Measurements from ENCODE around the gene NCKAP1. TPM values are rescaled to one million over a fixed set of nuclear protein-coding genes. Genes with fewer than 3 reads are reported as not detected.

The NCKAP1 gene
- total and polyA plus RNA-seq, 10 of the 15 experiments (the other 5 are each of a cell fraction or from before 2014, with no cell fraction given) = 0.11 to 1.5 (median 0.52) TPM

GRCh38 chr2:182977463-182977862, 60.8 kb downstream of the NCKAP1 start (continued):
- TF ChIP-seq BCL3 (IDR thresholded peaks at IDR 0.05; ENCODE audit: borderline replicate concordance, insufficient read depth, low read depth, low read length, poor library complexity, severe bottlenecking) (no peak), MAX (IDR thresholded peaks at IDR 0.05; ENCODE audit: low read depth, low read length) (no peak), SMARCA5 (IDR thresholded peaks at IDR 0.05) (no peak), ZBTB40 (IDR thresholded peaks at IDR 0.05; ENCODE audit: borderline replicate concordance) (no peak), FOXM1 (IDR thresholded peaks at IDR 0.05; ENCODE audit: low read depth, low read length) (no peak), RCOR1 (conservative IDR thresholded peaks at IDR 0.05; ENCODE audit: low read depth, low read length) (no peak), ZNF384 (IDR thresholded peaks at IDR 0.05; ENCODE audit: borderline replicate concordance, low read depth, low read length) (no peak), ESRRA (IDR thresholded peaks at IDR 0.05; ENCODE audit: low read length) (no peak), POLR2A (IDR thresholded peaks at IDR 0.05; ENCODE audit: low read depth, low read length) (no peak), NFIC (IDR thresholded peaks at IDR 0.05; ENCODE audit: low read depth, low read length) (no peak), HCFC1 (IDR thresholded peaks at IDR 0.05; ENCODE audit: low read length) (no peak)
